GM19351 (cell line): ENCODE data around the gene PCDHAC1.

ENCODE experiments used
- ATAC-seq: cut with Tn5 transposase; IDR thresholded peaks from one replicate; pipeline ENCODE4 v1.9.1; 2021; ENCODE audit warnings: mild to moderate bottlenecking, moderate library complexity; ENCODE audit not compliant: unreplicated experiment

PCDHAC1 gene

DNA sequence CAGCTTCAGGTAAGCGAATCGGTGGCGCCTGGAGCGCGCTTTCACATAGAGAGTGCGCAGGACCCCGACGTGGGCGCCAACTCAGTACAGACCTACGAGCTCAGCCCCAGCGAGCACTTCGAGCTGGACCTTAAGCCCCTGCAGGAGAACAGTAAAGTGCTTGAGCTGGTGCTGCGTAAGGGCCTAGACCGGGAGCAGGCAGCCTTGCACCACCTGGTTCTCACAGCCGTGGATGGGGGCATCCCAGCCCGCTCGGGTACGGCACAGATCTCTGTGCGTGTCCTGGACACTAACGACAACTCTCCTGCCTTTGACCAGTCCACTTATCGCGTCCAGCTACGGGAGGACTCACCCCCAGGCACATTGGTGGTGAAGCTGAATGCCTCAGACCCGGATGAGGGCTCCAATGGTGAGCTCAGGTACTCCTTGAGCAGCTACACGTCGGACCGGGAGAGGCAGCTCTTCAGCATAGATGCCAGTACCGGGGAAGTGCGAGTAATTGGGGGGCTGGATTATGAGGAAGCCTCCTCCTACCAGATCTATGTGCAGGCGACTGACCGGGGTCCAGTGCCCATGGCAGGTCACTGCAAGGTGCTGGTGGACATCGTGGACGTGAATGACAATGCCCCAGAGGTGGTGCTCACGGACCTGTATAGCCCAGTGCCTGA lies 41.3 kb downstream of the PCDHAC1 start:
- no peak for ATAC-seq

- ATAC-seq, result no peak
Measured at GRCh38 chr5:140969880-140970279, 43.8 kb downstream of the PCDHAC1 start.

GRCh38 chr5:140973550-140973949 lies 47.5 kb downstream of the PCDHAC1 start:
- no peak for ATAC-seq

GRCh38 chr5:140977003-140977402 lies 50.9 kb downstream of the PCDHAC1 start:
- ATAC-seq, result no peak

- no peak for ATAC-seq
Measured at GRCh38 chr5:140978260-140978659, 52.2 kb downstream of the PCDHAC1 start.

GRCh38 chr5:140978983-140979382 lies 52.9 kb downstream of the PCDHAC1 start:
- no peak for ATAC-seq
